SKM-1 treated with dmso at 0.1 percent for 144 hours (cell line): ENCODE results near the gene PTPRG.

ENCODE experiments used
- DNase-seq: peaks from one replicate; lab custom pipeline; 2025; ENCODE audit not compliant: unreplicated experiment; lab: John Stamatoyannopoulos, UW

PTPRG gene

GRCh38 chr3:61981060-61981459, 419.7 kb downstream of the PTPRG start:
- DNase-seq, result no peak

DNA sequence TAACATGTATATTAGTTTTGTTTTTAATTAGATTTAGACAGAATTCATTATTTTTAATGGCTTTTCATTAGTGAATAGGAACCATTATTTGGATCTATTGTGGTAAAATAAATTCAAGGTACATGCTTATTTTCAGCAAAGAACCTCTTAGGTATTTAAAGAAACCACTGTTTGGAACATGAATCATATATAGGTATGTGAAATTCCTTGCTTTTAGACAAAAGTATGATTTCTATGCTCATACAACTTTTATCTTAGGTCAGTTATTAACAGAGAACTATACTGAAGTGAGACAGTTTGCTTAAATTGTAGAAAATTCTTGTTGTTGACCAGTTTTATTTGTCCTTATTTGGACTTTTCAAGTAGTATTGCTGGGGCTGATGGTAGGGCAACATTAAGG, 422.1 kb downstream of the PTPRG start:
- no peak for DNase-seq

DNA sequence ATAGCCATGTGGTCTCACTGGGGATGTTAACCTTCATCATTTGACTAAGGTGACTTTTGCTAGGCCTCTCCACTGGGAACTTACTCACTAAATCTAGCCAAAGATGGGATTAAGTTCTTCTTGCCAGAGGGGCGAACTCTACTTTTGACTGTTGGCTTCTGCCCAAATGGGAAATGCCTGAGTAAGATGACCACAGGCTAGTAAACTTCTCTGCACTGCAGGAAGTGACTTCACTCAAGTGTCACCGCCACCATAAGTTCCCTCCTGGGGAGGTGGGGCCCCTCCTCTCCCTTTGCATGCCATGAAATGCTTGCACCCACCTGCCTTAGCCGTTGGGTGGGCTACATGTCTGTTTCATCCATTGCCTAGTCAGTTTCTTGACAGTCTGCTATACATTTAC, 423.6 kb downstream of the PTPRG start:
- peak; percentile 13 for DNase-seq

DNA sequence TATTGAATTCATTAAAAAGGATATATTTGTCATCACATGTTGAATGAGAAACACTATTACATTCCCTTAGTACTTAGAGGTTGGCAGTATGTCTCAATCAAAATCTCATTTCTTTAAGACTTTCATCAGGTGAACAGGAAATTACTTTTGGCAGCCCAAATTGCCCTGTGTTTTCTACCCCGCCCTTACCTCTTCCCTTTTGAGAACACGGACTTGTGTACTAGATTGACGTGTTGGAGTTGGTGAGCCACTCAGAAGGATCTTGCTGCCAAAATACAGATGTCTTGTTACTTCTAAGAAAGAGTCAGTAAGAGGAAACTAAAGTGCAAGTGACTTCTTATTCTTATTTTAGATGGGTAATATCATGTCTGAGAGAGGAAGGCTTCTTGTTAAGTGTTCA, 425.1 kb downstream of the PTPRG start:
- no peak for DNase-seq

DNA sequence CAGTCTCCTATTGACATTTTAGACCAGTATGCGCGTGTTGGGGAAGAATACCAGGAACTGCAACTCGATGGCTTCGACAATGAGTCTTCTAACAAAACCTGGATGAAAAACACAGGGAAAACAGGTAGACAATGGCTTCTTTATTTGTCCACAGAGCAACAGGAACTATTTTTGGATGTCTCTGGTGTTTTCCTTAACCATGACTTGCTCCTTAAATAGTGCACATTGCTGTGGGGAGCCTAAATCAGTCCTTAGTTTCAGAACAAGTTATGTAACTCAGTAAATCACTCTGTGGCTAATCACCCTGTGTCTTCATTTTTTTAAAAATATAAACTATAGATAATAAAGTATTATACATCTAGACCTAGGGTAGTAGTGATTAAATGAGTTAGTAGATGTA, 428.3 kb downstream of the PTPRG start:
- DNase-seq, result no peak

- DNase-seq, result no peak
Measured at GRCh38 chr3:61990327-61991027, 429.1 kb downstream of the PTPRG start.

DNA sequence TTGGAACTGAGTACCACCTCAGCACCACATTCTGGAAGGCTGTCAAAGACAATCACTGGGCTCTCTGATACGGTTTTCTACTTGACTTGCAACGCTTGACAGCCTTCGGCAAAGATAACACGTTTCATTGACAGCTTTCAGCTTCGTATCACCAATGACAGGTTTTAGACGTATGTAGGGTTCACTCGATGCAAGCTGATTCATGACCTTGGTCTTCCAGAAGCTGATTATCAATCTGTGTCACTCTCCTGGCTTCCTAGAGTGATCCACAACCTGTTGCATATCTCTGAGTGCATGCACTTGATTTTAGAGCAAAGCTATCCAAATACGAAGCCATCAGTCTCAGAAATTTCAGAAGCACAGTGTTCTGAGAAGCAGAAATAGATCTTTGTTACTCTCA, 430.3 kb downstream of the PTPRG start:
- no peak for DNase-seq

DNA sequence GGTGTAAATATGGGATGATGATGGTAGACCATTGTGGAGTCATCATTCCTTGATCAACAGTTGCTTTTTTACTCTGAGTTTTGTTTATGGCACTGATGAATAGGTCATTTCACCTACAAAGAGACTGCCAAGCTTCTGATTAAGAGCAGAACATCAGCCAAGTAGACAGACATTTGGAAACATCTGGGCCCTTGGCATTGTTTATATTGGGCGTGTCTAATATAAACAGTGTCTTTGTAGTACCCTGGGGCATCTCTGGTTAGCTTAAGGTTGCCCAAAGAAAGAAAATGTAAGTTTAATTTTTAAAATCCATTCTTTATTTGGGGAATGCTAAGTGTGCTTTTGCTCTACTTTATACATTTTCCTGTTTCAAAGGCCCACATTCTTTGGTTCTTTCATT, 435.0 kb downstream of the PTPRG start:
- no peak for DNase-seq

DNA sequence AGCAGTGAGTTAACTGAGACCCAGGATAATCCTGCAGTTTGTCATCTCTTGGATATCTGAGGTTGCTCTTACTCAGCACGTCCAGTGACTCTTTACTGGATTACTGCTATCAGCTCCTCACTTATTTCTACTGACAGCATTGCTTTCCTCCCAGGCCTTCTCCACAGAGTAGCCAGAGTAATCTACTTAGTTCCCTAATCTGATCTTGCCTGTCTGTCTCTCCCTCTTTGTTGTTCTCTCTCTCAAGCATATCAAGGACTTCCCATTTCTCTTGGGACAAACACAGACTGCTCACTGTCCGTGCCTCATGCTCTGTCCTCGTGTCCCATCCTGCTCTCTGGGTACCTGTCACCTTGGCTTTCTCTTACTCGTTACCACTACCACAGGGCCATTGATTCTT, 435.7 kb downstream of the PTPRG start:
- DNase-seq, result no peak

- no peak for DNase-seq
Measured at GRCh38 chr3:62003835-62004234, 442.5 kb downstream of the PTPRG start.

- DNase-seq, result no peak
Measured at GRCh38 chr3:62007036-62007435, 445.7 kb downstream of the PTPRG start.

DNA sequence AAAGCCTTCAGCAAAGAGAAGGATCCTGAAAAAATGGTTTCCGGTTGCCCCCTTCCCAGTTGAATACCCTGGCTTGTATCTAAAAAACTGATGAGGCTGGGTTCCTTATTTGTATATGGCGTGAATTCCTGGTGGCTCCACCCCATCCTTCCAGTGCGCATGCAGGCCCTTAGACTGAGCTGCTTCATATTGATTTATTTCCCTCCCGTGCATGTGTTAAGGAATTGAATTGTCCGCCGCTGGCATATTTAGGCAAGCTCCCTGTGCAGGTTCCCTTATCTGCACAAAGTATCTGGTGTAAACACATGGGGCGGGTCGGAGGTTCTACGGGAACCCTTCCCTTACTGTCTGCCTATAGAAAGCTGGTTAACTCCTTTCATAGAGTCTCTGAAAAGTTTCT, 449.6 kb downstream of the PTPRG start:
- DNase-seq, result no peak

- no peak for DNase-seq
Measured at GRCh38 chr3:62011666-62012065, 450.3 kb downstream of the PTPRG start.

DNA sequence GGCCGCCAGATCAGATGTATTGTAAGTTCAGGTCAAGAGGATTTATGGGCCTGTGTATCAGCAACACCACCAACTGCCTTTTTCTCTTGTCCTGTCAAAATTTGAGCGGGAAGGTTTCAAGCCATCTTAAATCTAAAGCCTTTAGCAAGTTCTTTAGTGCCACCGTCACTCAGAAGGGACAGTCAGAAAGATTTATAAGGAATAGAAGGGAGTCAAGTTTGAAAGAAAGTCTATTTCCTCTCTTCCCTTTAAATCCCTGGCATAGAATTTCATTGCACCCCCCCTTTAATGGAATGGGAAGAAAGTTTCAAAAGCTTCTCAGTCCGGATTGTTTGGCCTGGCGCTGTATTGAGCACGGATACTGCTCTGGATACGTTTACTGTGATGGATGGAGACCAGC, 452.6 kb downstream of the PTPRG start:
- DNase-seq, result no peak

DNA sequence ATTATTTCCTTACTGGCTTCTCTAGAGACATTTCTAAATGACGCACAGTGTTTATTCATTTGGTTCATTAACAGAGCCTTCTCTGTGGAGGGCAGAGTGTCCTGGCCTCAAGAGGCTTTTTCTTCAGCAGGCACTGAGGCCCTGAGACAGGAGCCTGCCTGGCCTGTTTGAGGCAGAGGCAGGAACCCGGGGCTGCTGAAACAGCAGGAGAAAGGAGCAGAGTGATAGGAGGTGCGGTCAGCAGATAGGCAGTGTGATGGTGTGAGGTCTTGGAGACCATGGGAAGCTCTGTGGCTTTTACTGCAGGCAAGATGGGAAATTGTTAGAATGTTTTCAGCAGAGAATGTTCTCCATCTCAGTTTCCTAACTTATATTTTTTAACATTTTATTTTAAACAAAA, 453.7 kb downstream of the PTPRG start:
- no peak for DNase-seq

- no peak for DNase-seq
Measured at GRCh38 chr3:62019906-62020305, 458.5 kb downstream of the PTPRG start.

GRCh38 chr3:62020706-62021105, 459.3 kb downstream of the PTPRG start:
- DNase-seq, result no peak

DNA sequence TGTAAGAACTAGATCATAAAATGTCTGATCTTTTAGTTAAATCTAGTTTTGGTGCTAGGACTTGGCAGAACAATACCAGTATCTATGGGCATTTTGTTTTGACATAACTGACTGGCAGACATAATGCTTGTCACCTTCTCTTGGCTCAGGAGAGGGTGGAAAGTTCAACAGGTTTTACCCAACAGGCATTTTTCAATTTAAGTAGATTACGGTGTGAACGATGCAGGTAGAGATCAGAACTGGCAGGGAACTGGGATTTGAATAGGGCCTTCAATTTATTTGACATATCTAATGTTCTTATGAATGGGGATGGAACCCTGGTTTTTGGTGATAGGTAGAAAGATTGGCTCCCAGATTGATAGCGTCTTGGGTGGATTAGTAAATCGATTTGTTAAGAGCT, 460.9 kb downstream of the PTPRG start:
- no peak for DNase-seq

- DNase-seq, result no peak
Measured at GRCh38 chr3:62024882-62025281, 463.5 kb downstream of the PTPRG start.

DNA sequence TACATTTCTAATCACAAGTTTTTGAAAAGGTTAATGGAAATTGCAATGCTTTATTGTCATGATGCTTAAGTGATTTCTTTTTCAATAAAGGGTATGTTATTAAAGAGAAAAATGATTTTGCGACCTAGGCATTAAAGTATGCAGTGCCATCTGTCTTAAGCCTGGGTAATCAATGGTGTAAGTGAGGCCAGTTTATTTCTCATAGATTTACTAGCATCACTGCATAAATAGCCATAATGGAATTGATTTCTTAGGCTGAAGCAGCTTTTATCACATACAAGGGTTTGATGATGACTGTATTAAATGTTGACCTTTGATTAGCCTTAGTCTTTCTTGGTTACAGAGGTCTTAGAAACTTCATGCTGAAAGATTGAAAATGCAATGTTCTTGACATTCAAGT, 464.5 kb downstream of the PTPRG start:
- no peak for DNase-seq

GRCh38 chr3:62027241-62027640, 465.9 kb downstream of the PTPRG start:
- DNase-seq, result no peak

GRCh38 chr3:62027796-62028195, 466.4 kb downstream of the PTPRG start:
- DNase-seq, result no peak

DNA sequence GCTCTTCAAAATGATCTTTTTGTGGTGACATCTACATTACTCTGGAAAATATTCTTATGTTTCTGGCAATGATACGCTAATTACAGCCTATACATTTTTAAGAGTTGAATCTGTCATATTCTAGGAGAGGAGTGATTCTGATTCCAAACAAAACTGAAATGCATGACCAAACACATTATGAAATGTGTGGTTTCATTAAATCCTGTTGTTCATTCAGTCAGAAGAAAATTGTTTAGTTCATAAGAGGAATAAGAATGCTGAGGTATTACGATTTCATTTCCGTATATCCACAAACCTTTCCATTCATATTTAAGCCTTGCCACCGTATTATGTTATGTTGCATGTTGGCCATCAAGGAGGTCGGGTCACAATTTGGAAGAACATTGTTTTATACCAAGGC, 466.9 kb downstream of the PTPRG start:
- no peak for DNase-seq

GRCh38 chr3:62032738-62033137, 471.4 kb downstream of the PTPRG start:
- no peak for DNase-seq
